Sigmoid colon (tissue), 4 donors: Measurements from ENCODE around the gene RTKN.
A peak's percentile ranks its signal among the peaks of the same experiment; 100 is the strongest.

ENCODE experiments used
- POLR2A ChIP-seq, 2 donors: fragments of 450-650 bp; IDR thresholded peaks; one replicate each; pipeline ENCODE4 v1.6.1; 2016; ENCODE audit warnings: antibody characterized with exemption in 2 of 2, mild to moderate bottlenecking in 2 of 2, moderate library complexity in 2 of 2
- POLR2AphosphoS5 ChIP-seq, 4 donors: sonication (generic); formaldehyde crosslinking; IDR thresholded peaks; one replicate each; pipeline ENCODE4 v1.6.1; 2017; ENCODE audit warnings: antibody characterized with exemption in 4 of 4
- TF ChIP-seq, protein P1 (sequence below), 4 experiments: fragments of 450-650 bp in 3 of 4; fragments of 200-600 bp in 1 of 4; IDR thresholded peaks; one replicate each; pipeline ENCODE4 v1.5.1; 2016 to 2019; ENCODE audit warnings: antibody characterized with exemption in 4 of 4, mild to moderate bottlenecking in 3 of 4, moderate library complexity in 2 of 4

DNA sequence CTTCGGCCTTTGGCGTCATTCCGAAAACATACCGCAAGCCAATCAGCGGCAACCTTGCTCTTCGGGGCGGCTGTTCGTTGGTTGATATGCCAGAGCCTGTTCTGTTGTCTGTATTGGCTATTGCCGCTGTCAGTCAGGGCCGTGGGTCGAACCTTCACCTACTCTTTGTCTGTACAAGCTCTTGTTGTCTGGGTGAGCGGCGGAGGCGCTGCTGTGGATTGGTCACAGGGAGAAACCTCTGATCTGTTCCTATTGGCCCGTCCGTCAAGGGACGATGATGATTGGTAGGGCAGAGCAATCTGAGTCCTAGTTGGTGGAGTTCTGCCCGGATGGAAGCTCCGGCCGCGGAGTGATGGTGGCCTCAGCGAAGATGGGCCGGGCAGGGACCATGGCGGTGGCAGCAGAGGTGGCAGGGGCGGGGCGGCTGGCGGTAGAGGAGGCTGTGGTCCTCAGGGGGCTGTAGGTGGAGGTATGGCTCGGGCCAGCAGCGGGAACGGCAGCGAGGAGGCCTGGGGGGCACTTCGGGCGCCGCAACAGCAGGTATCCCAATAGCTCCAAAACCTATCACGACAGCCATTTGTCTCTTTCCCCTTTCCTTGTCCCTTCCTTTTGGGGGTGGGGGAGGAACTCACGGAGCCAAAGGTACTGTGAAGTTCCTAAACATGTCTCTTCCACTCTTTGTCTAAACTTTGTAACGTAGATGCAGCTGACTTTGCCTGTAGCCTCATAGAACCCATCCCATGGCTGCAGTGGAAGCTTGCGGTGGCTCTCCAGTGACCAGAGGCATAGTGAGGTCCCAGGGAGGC, 16.6 kb upstream of the RTKN start, which contains the start of gene WBP1:
- TF ChIP-seq, protein P1, sequence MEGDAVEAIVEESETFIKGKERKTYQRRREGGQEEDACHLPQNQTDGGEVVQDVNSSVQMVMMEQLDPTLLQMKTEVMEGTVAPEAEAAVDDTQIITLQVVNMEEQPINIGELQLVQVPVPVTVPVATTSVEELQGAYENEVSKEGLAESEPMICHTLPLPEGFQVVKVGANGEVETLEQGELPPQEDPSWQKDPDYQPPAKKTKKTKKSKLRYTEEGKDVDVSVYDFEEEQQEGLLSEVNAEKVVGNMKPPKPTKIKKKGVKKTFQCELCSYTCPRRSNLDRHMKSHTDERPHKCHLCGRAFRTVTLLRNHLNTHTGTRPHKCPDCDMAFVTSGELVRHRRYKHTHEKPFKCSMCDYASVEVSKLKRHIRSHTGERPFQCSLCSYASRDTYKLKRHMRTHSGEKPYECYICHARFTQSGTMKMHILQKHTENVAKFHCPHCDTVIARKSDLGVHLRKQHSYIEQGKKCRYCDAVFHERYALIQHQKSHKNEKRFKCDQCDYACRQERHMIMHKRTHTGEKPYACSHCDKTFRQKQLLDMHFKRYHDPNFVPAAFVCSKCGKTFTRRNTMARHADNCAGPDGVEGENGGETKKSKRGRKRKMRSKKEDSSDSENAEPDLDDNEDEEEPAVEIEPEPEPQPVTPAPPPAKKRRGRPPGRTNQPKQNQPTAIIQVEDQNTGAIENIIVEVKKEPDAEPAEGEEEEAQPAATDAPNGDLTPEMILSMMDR (IDR thresholded peaks at IDR 0.05), result no peak
- TF ChIP-seq POLR2AphosphoS5 (IDR thresholded peaks at IDR 0.05) (peak; percentile 1 to 59 (median 38)), POLR2A (IDR thresholded peaks at IDR 0.05) (peak in 1 of 2 donors; percentile 48)
